ENCODE measurements around the gene ADGRL2. TPM values are rescaled to one million over a fixed set of nuclear protein-coding genes. Genes with fewer than 3 reads are reported as not detected.

The ADGRL2 gene
- total and polyA plus RNA-seq, 11 donors = 16.9 to 82.8 (median 54.3) TPM

DNA sequence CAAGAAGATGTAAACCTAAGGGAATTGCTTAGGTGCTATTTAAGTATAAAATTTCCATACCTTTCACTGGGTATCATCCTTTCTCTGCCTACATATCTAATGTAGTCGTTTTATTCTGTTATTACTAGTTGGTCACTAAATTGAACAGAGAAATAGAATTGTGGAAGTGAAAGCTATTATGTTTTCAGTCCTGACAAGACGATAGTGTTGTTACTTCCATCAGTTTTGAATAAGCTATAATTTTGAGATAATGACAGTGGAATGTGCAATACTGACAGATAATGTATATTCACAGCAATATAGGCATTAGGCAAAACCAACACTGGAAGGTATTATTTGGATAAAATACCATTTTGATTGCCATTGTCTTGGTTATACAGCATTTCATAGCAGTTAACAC, 181.8 kb downstream of the ADGRL2 start:
- Histone ChIP-seq H3K9me3 (no peaks in the 10 kb centered on the region), H3K27me3 (no peaks in the 10 kb centered on the region), H3K27ac (no peak overlapping the region), H3K4me3 (no peak overlapping the region), H3K4me1 (peaks cover 0 to 15% (median 8%) of the 10 kb centered on the region in 12 donors), H3K36me3 (peaks cover 0 to 76% (median 20%) of the 10 kb centered on the region in 9 donors)
- WGBS, 4 donors = 93 to 96% (median 96%) methylated on average over 2 of the region's 2 CpGs
- TF ChIP-seq, protein P1, sequence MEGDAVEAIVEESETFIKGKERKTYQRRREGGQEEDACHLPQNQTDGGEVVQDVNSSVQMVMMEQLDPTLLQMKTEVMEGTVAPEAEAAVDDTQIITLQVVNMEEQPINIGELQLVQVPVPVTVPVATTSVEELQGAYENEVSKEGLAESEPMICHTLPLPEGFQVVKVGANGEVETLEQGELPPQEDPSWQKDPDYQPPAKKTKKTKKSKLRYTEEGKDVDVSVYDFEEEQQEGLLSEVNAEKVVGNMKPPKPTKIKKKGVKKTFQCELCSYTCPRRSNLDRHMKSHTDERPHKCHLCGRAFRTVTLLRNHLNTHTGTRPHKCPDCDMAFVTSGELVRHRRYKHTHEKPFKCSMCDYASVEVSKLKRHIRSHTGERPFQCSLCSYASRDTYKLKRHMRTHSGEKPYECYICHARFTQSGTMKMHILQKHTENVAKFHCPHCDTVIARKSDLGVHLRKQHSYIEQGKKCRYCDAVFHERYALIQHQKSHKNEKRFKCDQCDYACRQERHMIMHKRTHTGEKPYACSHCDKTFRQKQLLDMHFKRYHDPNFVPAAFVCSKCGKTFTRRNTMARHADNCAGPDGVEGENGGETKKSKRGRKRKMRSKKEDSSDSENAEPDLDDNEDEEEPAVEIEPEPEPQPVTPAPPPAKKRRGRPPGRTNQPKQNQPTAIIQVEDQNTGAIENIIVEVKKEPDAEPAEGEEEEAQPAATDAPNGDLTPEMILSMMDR (IDR thresholded peaks at IDR 0.05) = no peak
- no peak for TF ChIP-seq POLR2A (IDR thresholded peaks at IDR 0.05)
- DNase-seq = no peak
- intact Hi-C loops (cut with DNase I) = loop anchor here in 1 of 10 donors (10.0 kb wide), 1 partner anchor 178 kb away; the partner anchor contains the start of gene ADGRL2
- ATAC-seq = no peak

DNA sequence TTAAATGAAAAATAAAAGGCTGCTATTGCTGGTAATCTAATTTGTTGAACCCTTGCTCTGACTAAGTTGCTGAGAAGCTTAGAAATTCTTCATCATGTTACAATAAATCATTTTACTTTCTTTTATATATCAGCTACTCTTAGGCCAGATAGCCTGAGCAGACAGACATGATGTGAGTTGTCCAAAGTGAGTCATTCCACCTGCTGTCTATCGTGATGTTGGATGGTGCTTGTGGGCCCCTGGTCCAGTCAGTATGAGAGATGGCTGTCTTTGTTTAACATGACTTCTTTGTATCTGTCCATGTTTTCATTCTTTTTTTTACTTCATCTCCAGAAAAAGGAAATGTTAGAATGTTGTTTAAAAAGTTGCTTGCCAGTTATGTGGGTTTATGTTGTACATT, 188.8 kb downstream of the ADGRL2 start:
- 73 to 78% (median 76%) methylated on average over 1 of the region's 1 CpG for whole genome bisulfite sequencing, 4 donors
- intact Hi-C loops (cut with DNase I) = loop anchor here in 1 of 10 donors (10.0 kb wide), 1 partner anchor 185 kb away; the partner anchor contains the start of gene ADGRL2
- Histone ChIP-seq H3K9me3 (no peaks in the 10 kb centered on the region), H3K4me3 (no peak overlapping the region), H3K4me1 (no peaks in the 10 kb centered on the region), H3K36me3 (peaks cover 0 to 83% (median 34%) of the 10 kb centered on the region in 9 donors), H3K27ac (no peak overlapping the region), H3K27me3 (no peaks in the 10 kb centered on the region)
- ATAC-seq (no peak), DNase-seq (no peak)
- TF ChIP-seq, protein P1 (IDR thresholded peaks at IDR 0.05) = no peak
- TF ChIP-seq POLR2A (IDR thresholded peaks at IDR 0.05) = no peak

DNA sequence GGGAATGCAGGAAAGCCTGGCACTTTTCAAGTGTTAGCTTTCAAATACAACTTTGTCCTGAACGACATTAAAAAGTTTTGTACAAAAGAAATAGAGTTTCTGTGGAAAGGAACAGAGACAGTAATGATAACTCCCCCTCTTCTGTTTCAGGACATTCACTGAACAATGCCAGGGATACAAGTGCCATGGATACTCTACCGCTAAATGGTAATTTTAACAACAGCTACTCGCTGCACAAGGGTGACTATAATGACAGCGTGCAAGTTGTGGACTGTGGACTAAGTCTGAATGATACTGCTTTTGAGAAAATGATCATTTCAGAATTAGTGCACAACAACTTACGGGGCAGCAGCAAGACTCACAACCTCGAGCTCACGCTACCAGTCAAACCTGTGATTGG, 189.5 kb downstream of the ADGRL2 start:
- 92 to 94% (median 93%) methylated on average over 7 of the region's 7 CpGs for WGBS, 4 donors
- TF ChIP-seq, protein P1 (IDR thresholded peaks at IDR 0.05) = no peak
- Histone ChIP-seq H3K9me3 (no peaks in the 10 kb centered on the region), H3K4me1 (no peaks in the 10 kb centered on the region), H3K4me3 (no peak overlapping the region), H3K36me3 (peaks cover 0 to 75% (median 29%) of the 10 kb centered on the region in 9 donors), H3K27ac (no peak overlapping the region), H3K27me3 (no peaks in the 10 kb centered on the region)
- intact Hi-C loops (cut with DNase I) = no loop called here
- ATAC-seq (no peak), DNase-seq (no peak)

DNA sequence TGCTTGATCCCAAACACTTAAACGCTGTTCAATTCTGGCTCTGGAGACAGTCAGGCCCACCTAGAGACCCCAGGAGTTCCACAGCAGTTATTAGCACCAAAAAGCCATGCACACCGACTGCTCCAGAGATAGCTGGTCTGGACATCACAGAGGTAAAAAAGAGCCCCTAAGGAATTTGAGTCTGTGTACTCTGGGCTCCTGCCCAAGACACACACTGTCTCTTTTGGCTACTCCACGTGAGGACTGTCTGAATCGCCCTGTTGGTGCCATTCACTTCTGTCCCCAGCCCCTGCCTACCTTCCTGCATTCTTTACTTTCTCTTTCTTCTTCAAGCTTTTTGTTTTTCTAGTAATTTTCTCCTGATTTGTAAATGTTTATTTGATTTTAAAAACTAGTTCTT, 197.4 kb downstream of the ADGRL2 start:
- no peak overlapping the region for H3K27ac ChIP-seq
- TF ChIP-seq POLR2A (IDR thresholded peaks at IDR 0.05) = no peak
- TF ChIP-seq, protein P1 (IDR thresholded peaks at IDR 0.05) = no peak
- H3K4me3 ChIP-seq = no peak overlapping the region
- intact Hi-C loops (cut with DNase I) = no loop called here
- H3K27me3 ChIP-seq = no peaks in the 10 kb centered on the region
- 5 to 12% (median 9%) methylated on average over 4 of the region's 4 CpGs for WGBS, 4 donors
- ATAC-seq = peak; percentile 70 to 77 (median 75)
- H3K4me1 ChIP-seq = peaks cover 0 to 9% (median 2%) of the 10 kb centered on the region in 12 donors
- no peaks in the 10 kb centered on the region for H3K36me3 ChIP-seq
- DNase-seq = peak in 1 of 5 donors; percentile 32
- H3K9me3 ChIP-seq = no peaks in the 10 kb centered on the region
